ENCODE results near the gene THTPA. TPM values are rescaled to one million over a fixed set of nuclear protein-coding genes. Genes with fewer than 3 reads are reported as not detected.

Gene THTPA
- total and polyA plus RNA-seq, 2 of the 4 experiments (the other 2 are of a cell fraction) = 5.0 to 9.2 TPM

GRCh38 chr14:23577004-23577681 lies 21.1 kb downstream of the THTPA start:
- no peak for TF ChIP-seq CHD1 (IDR thresholded peaks at IDR 0.05; ENCODE audit: low read depth, low read length)
- no peak for TF ChIP-seq POLR2A (IDR thresholded peaks at IDR 0.05; ENCODE audit: low read depth, low read length)
- no peak for TF ChIP-seq RCOR1 (IDR thresholded peaks at IDR 0.05; ENCODE audit: insufficient replicate concordance, low read length)
- no peak for TF ChIP-seq MAZ (IDR thresholded peaks at IDR 0.05; ENCODE audit: borderline replicate concordance, low read depth, low read length)
- no peak for TF ChIP-seq RFX5 (IDR thresholded peaks at IDR 0.05; ENCODE audit: low read depth, low read length)
- no peak for TF ChIP-seq FOS (IDR thresholded peaks at IDR 0.05; ENCODE audit: low read depth, low read length)
- TF ChIP-seq BHLHE40 (IDR thresholded peaks at IDR 0.05; ENCODE audit: low read depth, low read length) = no peak
- no peak for TF ChIP-seq CTCF (conservative IDR thresholded peaks at IDR 0.05; ENCODE audit: low read depth, low read length)
- TF ChIP-seq CEBPB (IDR thresholded peaks at IDR 0.05; ENCODE audit: low read depth, low read length) = no peak
- TF ChIP-seq RAD21 (IDR thresholded peaks at IDR 0.05; ENCODE audit: low read length) = no peak
- no peak for TF ChIP-seq USF2 (IDR thresholded peaks at IDR 0.05; ENCODE audit: low read depth, low read length)
- TF ChIP-seq ELK1 (IDR thresholded peaks at IDR 0.05; ENCODE audit: borderline replicate concordance, low read depth, low read length) = no peak
- TF ChIP-seq SMC3 (IDR thresholded peaks at IDR 0.05; ENCODE audit: low read depth, low read length) = no peak
- no peak for TF ChIP-seq MAFK (IDR thresholded peaks at IDR 0.05; ENCODE audit: low read depth, low read length)
- TF ChIP-seq MXI1 (IDR thresholded peaks at IDR 0.05; ENCODE audit: borderline replicate concordance, low read depth, low read length) = no peak
- no peak for TF ChIP-seq NFE2L2 (IDR thresholded peaks at IDR 0.05; ENCODE audit: low read depth, low read length)
- CTCF ChIA-PET = no interaction called here
- WGBS, 2 experiments (ENCODE audit: extremely low coverage in 2 of 2, insufficient read length in 1 of 2) = 6% methylated on average over 29 of the region's 67 CpGs; no CpG with 5 or more reads in 1 of the 2 experiments
- no peak overlapping the region for H3K18ac ChIP-seq (ENCODE audit: low read depth, low read length)
- no peak overlapping the region for H2BK120ac ChIP-seq (ENCODE audit: low read depth, low read length)
- H4K20me1 ChIP-seq (ENCODE audit: insufficient read depth, low read length) = no peaks in the 10 kb centered on the region; the same call in 1 of the 2 replicates
- no peak overlapping the region for H4K5ac ChIP-seq (ENCODE audit: low read depth, low read length)
- no peak overlapping the region for H3K4ac ChIP-seq (ENCODE audit: low read depth, low read length)
- no peak overlapping the region for H4K91ac ChIP-seq (ENCODE audit: insufficient read depth, low read depth, low read length)
- H3K23ac ChIP-seq (ENCODE audit: low read depth, low read length) = no peak overlapping the region
- H3K27ac ChIP-seq (ENCODE audit: insufficient read depth, low read length) = no peak overlapping the region
- DNase-seq (no peak), ATAC-seq (ENCODE audit: low read depth) (peak; percentile 24; the same call in 1 of the 2 replicates)
- H3K4me2 ChIP-seq (ENCODE audit: low read depth, low read length) = no peak overlapping the region; the same call in 1 of the 2 replicates
- peak overlapping the region; percentile 70 for H2AFZ ChIP-seq (replicated peaks; ENCODE audit: low read length, poor library complexity)
- in situ Hi-C loops (cut with MboI; ENCODE audit: low sequenced_read_pairs) = no loop called here
- H2BK5ac ChIP-seq (ENCODE audit: low read depth, low read length, poor library complexity, severe bottlenecking) = no peak overlapping the region
- POLR2A ChIA-PET (ENCODE audit: unreplicated experiment) = no interaction called here
- no peak overlapping the region for H2BK15ac ChIP-seq (ENCODE audit: low read depth, low read length)
- no peak overlapping the region for H2AK5ac ChIP-seq (ENCODE audit: low read depth, low read length)
- H3K4me1 ChIP-seq (ENCODE audit: control insufficient read depth, insufficient read depth, low read length) = no peaks in the 10 kb centered on the region
- H3K9ac ChIP-seq (ENCODE audit: low read depth, low read length) = no peak overlapping the region
- no peak overlapping the region for H4K8ac ChIP-seq (ENCODE audit: low read depth in 2 of 2, low read length in 2 of 2)
- intact Hi-C loops (cut with micrococcal nuclease) = no loop called here
- H3K27me3 ChIP-seq (ENCODE audit: control insufficient read depth, insufficient read depth, low read length) = peaks cover 74% of the 10 kb centered on the region
- no peak overlapping the region for H2BK20ac ChIP-seq (ENCODE audit: low read depth, low read length)
- H3K14ac ChIP-seq (replicated peaks; ENCODE audit: low read depth, low read length) = no peak overlapping the region
- no peak overlapping the region for H2AK9ac ChIP-seq (replicated peaks; ENCODE audit: low read depth, low read length, poor library complexity)
- H3K36me3 ChIP-seq (ENCODE audit: control insufficient read depth, insufficient read depth, low read length) = no peaks in the 10 kb centered on the region
- H3K4me3 ChIP-seq (ENCODE audit: insufficient read depth, low read depth, low read length) = no peak overlapping the region
- no peak overlapping the region for H3K56ac ChIP-seq (ENCODE audit: extremely low read depth, insufficient read depth, low read length)
- BruUV-seq (replicated peaks) = no TSS peak
- no peaks in the 10 kb centered on the region; the same call in 1 of the 2 replicates for H3K9me3 ChIP-seq (ENCODE audit: control insufficient read depth, insufficient read depth, low read length)
- H3K9me1 ChIP-seq (ENCODE audit: insufficient read depth, low read length) = no peaks in the 10 kb centered on the region
- dilution Hi-C loops (cut with HindIII; ENCODE audit: low sequenced_read_pairs, unreplicated experiment) = no loop called here
- H3K79me1 ChIP-seq (ENCODE audit: low read depth in 1 of 2, low read length in 2 of 2) = no peaks in the 10 kb centered on the region

Data from IMR-90 (cell line).